Measurements from ENCODE around the gene ABCB8.

DNA sequence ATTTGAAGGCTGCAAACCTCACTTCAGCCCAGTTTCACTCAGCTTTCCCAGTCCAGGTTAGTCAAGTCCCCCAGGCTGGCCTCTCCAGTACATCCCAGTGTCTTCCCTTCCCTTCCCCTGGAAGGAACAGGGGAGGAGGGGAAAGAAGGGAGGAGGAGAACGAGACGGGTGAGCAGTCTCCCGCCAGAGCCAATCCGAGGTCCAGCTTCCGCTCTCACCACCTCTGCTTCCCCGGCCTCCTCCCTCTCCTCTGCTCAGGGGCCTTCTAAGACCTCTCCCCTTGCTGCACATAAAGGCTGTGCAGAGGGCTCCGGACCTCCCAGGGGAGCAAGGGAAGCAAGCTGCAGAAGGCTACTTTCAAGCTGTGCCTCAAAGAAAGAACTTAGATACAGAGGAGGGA, 8.0 kb upstream of the ABCB8 start:
- TF ChIP-seq CTCF (IDR thresholded peaks at IDR 0.05) (no peak), POLR2A (IDR thresholded peaks at IDR 0.05) (no peak), EP300 (IDR thresholded peaks at IDR 0.05) (no peak)

Measured in tibial nerve (tissue), 4 donors.